ENCODE measurements around the gene GRPEL1. TPM values are rescaled to one million over a fixed set of nuclear protein-coding genes. Genes with fewer than 3 reads are reported as not detected.
"Not testable (repeated sequence)": the region's sequence is repeated elsewhere in the genome, so short reads cannot be mapped to it uniquely, and the experiment has no call there.

Gene GRPEL1
- total RNA-seq, 6 experiments from 2014 or later, result 30.0 to 49.2 (median 45.3) TPM

- WGBS (ENCODE audit: insufficient coverage, low coverage, low lambda C conversion rate, missing lambda C conversion rate), result 39% methylated on average over 8 of the region's 9 CpGs
- TF ChIP-seq POLR2A (IDR thresholded peaks at IDR 0.05) (no peak), CTCF (IDR thresholded peaks at IDR 0.05) (peak in 1 of 4 donors; percentile 7)
- Histone ChIP-seq H3K27ac (peak overlapping the region; percentile 13 to 50 (median 48)), H3K4me1 (peaks cover 0 to 6% (median 0%) of the 10 kb centered on the region in 4 donors), H3K9me3 (no peaks in the 10 kb centered on the region), H3K36me3 (no peaks in the 10 kb centered on the region), H3K4me3 (peak overlapping the region; percentile 31 to 45 (median 44)), H3K27me3 (no peaks in the 10 kb centered on the region)
- peak; percentile 44 to 74 (median 68) for ATAC-seq
- no peak for DNase-seq
- intact Hi-C loops (cut with DNase I), result no loop called here
Measured at GRCh38 chr4:7083597-7084563, 16.0 kb upstream of the GRPEL1 start.

GRCh38 chr4:7079909-7080308, 12.0 kb upstream of the GRPEL1 start:
- not testable (repeated sequence) for H3K27ac ChIP-seq, DNase-seq, ATAC-seq, H3K27me3 ChIP-seq, H3K4me3 ChIP-seq, H3K36me3 ChIP-seq, H3K9me3 ChIP-seq, H3K4me1 ChIP-seq
- WGBS (ENCODE audit: insufficient coverage, low coverage, low lambda C conversion rate, missing lambda C conversion rate), result 68% methylated on average over 2 of the region's 2 CpGs
- intact Hi-C loops (cut with DNase I), result loop anchor here (10.0 kb wide), 2 partner anchors 175 to 355 kb away; partner anchors contain the start of gene TBC1D14 (in 1 of the 2)

GRCh38 chr4:7079483-7079882, 11.6 kb upstream of the GRPEL1 start:
- intact Hi-C loops (cut with DNase I), result loop anchor here (10.0 kb wide), 2 partner anchors 175 to 355 kb away; partner anchors contain the start of gene TBC1D14 (in 1 of the 2)
- not testable (repeated sequence) for DNase-seq, ATAC-seq

GRCh38 chr4:7078025-7078424, 10.2 kb upstream of the GRPEL1 start:
- Histone ChIP-seq H3K27ac (no peak overlapping the region), H3K27me3 (no peaks in the 10 kb centered on the region), H3K36me3 (no peaks in the 10 kb centered on the region), H3K4me3 (no peak overlapping the region), H3K9me3 (no peaks in the 10 kb centered on the region), H3K4me1 (no peaks in the 10 kb centered on the region)
- ATAC-seq, result no peak
- no peak for TF ChIP-seq CTCF (IDR thresholded peaks at IDR 0.05)
- no peak for TF ChIP-seq POLR2A (IDR thresholded peaks at IDR 0.05)
- WGBS (ENCODE audit: insufficient coverage, low coverage, low lambda C conversion rate, missing lambda C conversion rate), result 81% methylated on average over 4 of the region's 5 CpGs
- intact Hi-C loops (cut with DNase I), result loop anchor here (10.0 kb wide), 2 partner anchors 173 to 353 kb away; partner anchors contain the start of gene TBC1D14 (in 1 of the 2)
- DNase-seq, result no peak

More at GRCh38 chr4:7079483-7079882, 11.6 kb upstream of the GRPEL1 start:
- H3K9me3 ChIP-seq, H3K27ac ChIP-seq, H3K4me3 ChIP-seq, H3K27me3 ChIP-seq, H3K36me3 ChIP-seq, H3K4me1 ChIP-seq: not testable (repeated sequence)

GRCh38 chr4:7077371-7077770, 9.5 kb upstream of the GRPEL1 start:
- H3K4me1 ChIP-seq, result no peaks in the 10 kb centered on the region
- H3K9me3 ChIP-seq, result no peaks in the 10 kb centered on the region
- no peak overlapping the region for H3K27ac ChIP-seq
- no peak for ATAC-seq
- intact Hi-C loops (cut with DNase I), result loop anchor here (10.0 kb wide), 2 partner anchors 173 to 353 kb away; partner anchors contain the start of gene TBC1D14 (in 1 of the 2)
- H3K27me3 ChIP-seq, result no peaks in the 10 kb centered on the region
- no peak overlapping the region for H3K4me3 ChIP-seq
- TF ChIP-seq CTCF (IDR thresholded peaks at IDR 0.05), result no peak
- H3K36me3 ChIP-seq, result no peaks in the 10 kb centered on the region
- DNase-seq, result no peak
- 90% methylated on average over 5 of the region's 12 CpGs for WGBS (ENCODE audit: insufficient coverage, low coverage, low lambda C conversion rate, missing lambda C conversion rate)
